ENCODE data around the gene CDH22. TPM values are rescaled to one million over a fixed set of nuclear protein-coding genes. Genes with fewer than 3 reads are reported as not detected.

CDH22 gene
- total and polyA plus RNA-seq, 2 donors (not counting 1 experiment from before 2014, with no cell fraction given), result not detected

DNA sequence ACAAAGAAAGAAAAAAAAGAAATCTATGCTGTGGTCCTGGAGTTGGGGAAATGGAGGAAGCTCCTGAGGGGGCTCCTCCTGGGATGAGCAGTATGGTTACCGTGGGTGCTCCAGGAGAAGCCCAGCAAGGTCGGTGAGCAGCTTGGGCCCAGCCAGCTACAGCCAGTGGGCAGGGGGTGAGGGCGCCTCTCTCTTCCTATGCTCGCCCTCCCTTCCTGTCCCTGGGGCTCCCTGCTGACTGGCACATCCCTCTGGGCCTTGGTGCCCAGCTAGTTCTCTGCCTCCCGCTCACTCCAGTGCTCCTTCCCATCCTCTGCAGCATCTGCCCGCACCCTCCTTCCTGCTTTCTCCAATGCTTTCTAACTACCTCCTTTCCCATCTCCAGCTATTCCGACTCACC lies 173.6 kb downstream of the CDH22 start:
- no peak overlapping the region for H3K4me3 Mint-ChIP-seq
- intact Hi-C loops (cut with micrococcal nuclease), result loop anchor here (5.0 kb wide), 1 partner anchor 213 kb away; no protein-coding TSS in a partner anchor
- ATAC-seq (ENCODE audit: low read depth) (no peak), DNase-seq (no peak)
- Histone ChIP-seq H3K9me3 (ENCODE audit: control extremely low read depth in 1 of 3, control insufficient read depth in 2 of 3, insufficient read depth in 1 of 3, low read length in 2 of 3) (no peaks in the 10 kb centered on the region), H3K4me1 (ENCODE audit: control insufficient read depth in 2 of 2, insufficient read depth in 2 of 2, low read length in 2 of 2) (peaks cover 21 to 42% of the 10 kb centered on the region in 2 donors), H3K36me3 (replicated peaks in 1 of 2; ENCODE audit: control extremely low read depth in 1 of 2, control insufficient read depth in 1 of 2, extremely low read depth in 1 of 2, insufficient read depth in 2 of 2, low read length in 1 of 2) (no peaks in the 10 kb centered on the region), H3K9ac (ENCODE audit: low read length) (no peak overlapping the region), H2AFZ (ENCODE audit: insufficient read depth, low read depth, low read length, poor library complexity, severe bottlenecking) (no peak overlapping the region), H3K27me3 (replicated peaks in 1 of 4; ENCODE audit: control extremely low read depth in 1 of 4, control insufficient read depth in 3 of 4, insufficient read depth in 4 of 4, low read length in 3 of 4) (peaks cover 0 to 10% (median 2%) of the 10 kb centered on the region in 4 experiments), H3K27ac (ENCODE audit: low read length in 2 of 2) (no peak overlapping the region), H3K4me2 (replicated peaks; ENCODE audit: low read depth, low read length, poor library complexity, severe bottlenecking) (no peak overlapping the region), H4K20me1 (ENCODE audit: control insufficient read depth, insufficient read depth, low read length, poor library complexity, severe bottlenecking) (peaks cover 22% of the 10 kb centered on the region), H3K4me3 (ENCODE audit: control extremely low read depth in 1 of 5, extremely low read depth in 1 of 5, insufficient read depth in 1 of 5, low read depth in 2 of 5, low read length in 4 of 5) (no peak overlapping the region), H3K79me2 (ENCODE audit: control insufficient read depth, insufficient read depth, low read length) (no peaks in the 10 kb centered on the region)
- 72% methylated on average over 7 of the region's 7 CpGs for WGBS (ENCODE audit: insufficient coverage)
- CTCF ChIA-PET, result interaction anchor here (0.6 to 7.8 kb wide), 6 partner anchors 10 to 214 kb away, joined by 3 to 87 read pairs (median 4); partner anchors contain the start of gene CD40
- peaks cover 47% of the 10 kb centered on the region for H3K4me1 Mint-ChIP-seq
- no peak overlapping the region for H3K27ac Mint-ChIP-seq
- peaks cover 28% of the 10 kb centered on the region for H3K27me3 Mint-ChIP-seq
- POLR2A ChIA-PET, result no interaction called here
- no peak for TF ChIP-seq EZH2 (IDR thresholded peaks at IDR 0.05; ENCODE audit: borderline replicate concordance, insufficient read depth, low read depth, low read length, poor library complexity, severe bottlenecking)
- TF ChIP-seq, protein P1, sequence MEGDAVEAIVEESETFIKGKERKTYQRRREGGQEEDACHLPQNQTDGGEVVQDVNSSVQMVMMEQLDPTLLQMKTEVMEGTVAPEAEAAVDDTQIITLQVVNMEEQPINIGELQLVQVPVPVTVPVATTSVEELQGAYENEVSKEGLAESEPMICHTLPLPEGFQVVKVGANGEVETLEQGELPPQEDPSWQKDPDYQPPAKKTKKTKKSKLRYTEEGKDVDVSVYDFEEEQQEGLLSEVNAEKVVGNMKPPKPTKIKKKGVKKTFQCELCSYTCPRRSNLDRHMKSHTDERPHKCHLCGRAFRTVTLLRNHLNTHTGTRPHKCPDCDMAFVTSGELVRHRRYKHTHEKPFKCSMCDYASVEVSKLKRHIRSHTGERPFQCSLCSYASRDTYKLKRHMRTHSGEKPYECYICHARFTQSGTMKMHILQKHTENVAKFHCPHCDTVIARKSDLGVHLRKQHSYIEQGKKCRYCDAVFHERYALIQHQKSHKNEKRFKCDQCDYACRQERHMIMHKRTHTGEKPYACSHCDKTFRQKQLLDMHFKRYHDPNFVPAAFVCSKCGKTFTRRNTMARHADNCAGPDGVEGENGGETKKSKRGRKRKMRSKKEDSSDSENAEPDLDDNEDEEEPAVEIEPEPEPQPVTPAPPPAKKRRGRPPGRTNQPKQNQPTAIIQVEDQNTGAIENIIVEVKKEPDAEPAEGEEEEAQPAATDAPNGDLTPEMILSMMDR (IDR thresholded peaks at IDR 0.05), result no peak
- H3K9me3 Mint-ChIP-seq (ENCODE audit: insufficient read depth), result no peaks in the 10 kb centered on the region

DNA sequence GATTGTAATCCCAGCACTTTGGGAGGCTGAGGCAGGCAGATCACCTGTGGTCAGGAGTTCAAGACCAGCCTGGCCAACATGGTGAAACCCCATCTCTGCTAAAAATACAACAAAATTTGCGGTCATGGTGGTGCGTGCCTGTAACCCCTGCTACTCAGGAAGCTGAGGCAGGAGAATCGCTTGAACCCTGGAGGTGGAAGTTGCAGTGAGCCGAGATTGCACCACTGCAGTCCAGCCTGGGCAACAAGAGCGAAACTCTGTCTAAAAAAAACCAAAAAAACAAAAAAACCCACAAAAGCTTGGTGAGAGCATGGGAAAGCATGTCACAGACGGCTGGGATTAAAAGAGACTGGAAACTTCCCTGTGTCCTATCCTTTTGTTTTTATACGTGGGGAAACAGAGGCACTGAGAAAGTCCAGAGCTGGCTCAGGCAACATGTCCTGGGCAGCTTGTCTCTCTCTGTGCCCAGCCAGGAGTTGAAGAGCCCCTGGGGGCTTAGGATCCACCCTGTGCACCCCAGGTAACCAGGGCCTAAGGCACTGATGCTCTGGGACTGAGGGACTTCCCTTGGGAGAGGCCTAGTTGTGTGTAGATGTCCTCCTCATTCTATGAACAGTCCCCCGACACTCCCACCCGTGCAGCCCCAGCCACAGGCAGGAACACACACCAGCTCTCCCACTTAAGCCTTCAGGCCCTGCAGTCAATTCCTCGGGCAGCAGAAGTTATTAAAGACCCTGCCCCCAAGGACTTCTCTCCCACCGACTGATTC lies 174.2 kb downstream of the CDH22 start:
- CTCF ChIA-PET, result interaction anchor here (0.6 to 7.8 kb wide), 7 partner anchors 9 to 547 kb away, joined by 3 to 87 read pairs (median 4); partner anchors contain the start of gene CD40
- H3K27me3 Mint-ChIP-seq, result peaks cover 25% of the 10 kb centered on the region
- POLR2A ChIA-PET, result no interaction called here

More for the DNA sequence above, 174.2 kb downstream of the CDH22 start:
- Histone ChIP-seq H3K4me3 (ENCODE audit: control extremely low read depth in 1 of 5, extremely low read depth in 1 of 5, insufficient read depth in 1 of 5, low read depth in 2 of 5, low read length in 4 of 5) (no peak overlapping the region), H4K20me1 (ENCODE audit: control insufficient read depth, insufficient read depth, low read length, poor library complexity, severe bottlenecking) (peaks cover 26% of the 10 kb centered on the region), H3K36me3 (replicated peaks in 1 of 2; ENCODE audit: control extremely low read depth in 1 of 2, control insufficient read depth in 1 of 2, extremely low read depth in 1 of 2, insufficient read depth in 2 of 2, low read length in 1 of 2) (peaks cover 0 to 3% of the 10 kb centered on the region in 2 experiments), H3K27me3 (replicated peaks in 1 of 4; ENCODE audit: control extremely low read depth in 1 of 4, control insufficient read depth in 3 of 4, insufficient read depth in 4 of 4, low read length in 3 of 4) (peaks cover 0 to 10% (median 2%) of the 10 kb centered on the region in 4 experiments), H3K4me1 (ENCODE audit: control insufficient read depth in 2 of 2, insufficient read depth in 2 of 2, low read length in 2 of 2) (peaks cover 20 to 42% of the 10 kb centered on the region in 2 donors), H3K79me2 (ENCODE audit: control insufficient read depth, insufficient read depth, low read length) (no peaks in the 10 kb centered on the region), H2AFZ (ENCODE audit: insufficient read depth, low read depth, low read length, poor library complexity, severe bottlenecking) (no peak overlapping the region), H3K9ac (ENCODE audit: low read length) (no peak overlapping the region), H3K27ac (ENCODE audit: low read length in 2 of 2) (no peak overlapping the region), H3K4me2 (replicated peaks; ENCODE audit: low read depth, low read length, poor library complexity, severe bottlenecking) (no peak overlapping the region), H3K9me3 (ENCODE audit: control extremely low read depth in 1 of 3, control insufficient read depth in 2 of 3, insufficient read depth in 1 of 3, low read length in 2 of 3) (no peaks in the 10 kb centered on the region)
- no peak for DNase-seq
- WGBS (ENCODE audit: insufficient coverage), result 89% methylated on average over 7 of the region's 11 CpGs
- TF ChIP-seq, protein P1 (IDR thresholded peaks at IDR 0.05), result no peak
- no peak for TF ChIP-seq EZH2 (IDR thresholded peaks at IDR 0.05; ENCODE audit: borderline replicate concordance, insufficient read depth, low read depth, low read length, poor library complexity, severe bottlenecking)
- ATAC-seq (ENCODE audit: low read depth), result no peak
- H3K27ac Mint-ChIP-seq, result no peak overlapping the region
- intact Hi-C loops (cut with micrococcal nuclease), result loop anchor here (2.0 to 5.0 kb wide), 3 partner anchors 35 to 213 kb away; no protein-coding TSS in a partner anchor
- no peaks in the 10 kb centered on the region for H3K9me3 Mint-ChIP-seq (ENCODE audit: insufficient read depth)
- no peak overlapping the region for H3K4me3 Mint-ChIP-seq
- H3K4me1 Mint-ChIP-seq, result peaks cover 47% of the 10 kb centered on the region
